ENCODE data around the gene TMEM184C.

GRCh38 chr4:147581606-147582350 is 35.4 kb upstream of the TMEM184C start:
- TF ChIP-seq POLR2AphosphoS5 (IDR thresholded peaks at IDR 0.05) (no peak), CTCF (IDR thresholded peaks at IDR 0.05) (no peak)

Measured in transverse colon (tissue), 4 donors.